ENCODE data around the gene SPDYE18. TPM values are rescaled to one million over a fixed set of nuclear protein-coding genes. Genes with fewer than 3 reads are reported as not detected.
"Not testable (repeated sequence)": the region's sequence is repeated elsewhere in the genome, so short reads cannot be mapped to it uniquely, and the experiment has no call there.

Gene SPDYE18
- total RNA-seq (under 1 TPM; 0.09 to 0.75 TPM), polyA plus RNA-seq (under 1 TPM; 0.21 to 0.47 TPM)

GRCh38 chr7:77062557-77062956 is at the start of gene SPDYE18:
TSS of gene SPDYE18 (minus strand) at chr7:77062558. CDS start at chr7:77060512, 2,046 bp downstream.
- H3K9ac ChIP-seq (ENCODE audit: low read depth in 1 of 2, low read length in 2 of 2); H3K4me1 ChIP-seq (ENCODE audit: control insufficient read depth in 4 of 4, insufficient read depth in 4 of 4, low read length in 3 of 4); H3K36me3 ChIP-seq (ENCODE audit: control insufficient read depth in 4 of 4, insufficient read depth in 3 of 4, low read depth in 1 of 4, low read length in 3 of 4); H3K9me3 ChIP-seq (ENCODE audit: control insufficient read depth in 4 of 4, low read length in 3 of 4); H3K27ac ChIP-seq (ENCODE audit: low read depth in 1 of 2, low read length in 2 of 2); H3K4me3 ChIP-seq (ENCODE audit: low read depth in 1 of 3, low read length in 3 of 3); DNase-seq (ENCODE audit: low spot score); H3K27me3 ChIP-seq (ENCODE audit: control insufficient read depth in 4 of 4, insufficient read depth in 4 of 4, low read length in 3 of 4): not testable (repeated sequence)
- WGBS = 91% methylated on average over 4 of the region's 4 CpGs

GRCh38 chr7:77108362-77108761 is 46.0 kb upstream of the SPDYE18 start:
- not testable (repeated sequence) for H3K27ac ChIP-seq (ENCODE audit: low read depth in 1 of 2, low read length in 2 of 2); H3K9ac ChIP-seq (ENCODE audit: low read depth in 1 of 2, low read length in 2 of 2); H3K4me3 ChIP-seq (ENCODE audit: low read depth in 1 of 3, low read length in 3 of 3); H3K36me3 ChIP-seq (ENCODE audit: control insufficient read depth in 4 of 4, insufficient read depth in 3 of 4, low read depth in 1 of 4, low read length in 3 of 4); H3K27me3 ChIP-seq (ENCODE audit: control insufficient read depth in 4 of 4, insufficient read depth in 4 of 4, low read length in 3 of 4); DNase-seq (ENCODE audit: low spot score); H3K9me3 ChIP-seq (ENCODE audit: control insufficient read depth in 4 of 4, low read length in 3 of 4); H3K4me1 ChIP-seq (ENCODE audit: control insufficient read depth in 4 of 4, insufficient read depth in 4 of 4, low read length in 3 of 4)
- 94% methylated on average over 1 of the region's 1 CpG for WGBS

- not testable (repeated sequence) for DNase-seq (ENCODE audit: low spot score); H3K4me1 ChIP-seq (ENCODE audit: control insufficient read depth in 4 of 4, insufficient read depth in 4 of 4, low read length in 3 of 4); H3K9me3 ChIP-seq (ENCODE audit: control insufficient read depth in 4 of 4, low read length in 3 of 4); H3K4me3 ChIP-seq (ENCODE audit: low read depth in 1 of 3, low read length in 3 of 3); H3K27me3 ChIP-seq (ENCODE audit: control insufficient read depth in 4 of 4, insufficient read depth in 4 of 4, low read length in 3 of 4); H3K9ac ChIP-seq (ENCODE audit: low read depth in 1 of 2, low read length in 2 of 2); H3K27ac ChIP-seq (ENCODE audit: low read depth in 1 of 2, low read length in 2 of 2); H3K36me3 ChIP-seq (ENCODE audit: control insufficient read depth in 4 of 4, insufficient read depth in 3 of 4, low read depth in 1 of 4, low read length in 3 of 4)
- WGBS = 23% methylated on average over 3 of the region's 3 CpGs
These were observed 45.3 kb upstream of the SPDYE18 start for GRCh38 chr7:77107659-77108058.

- not testable (repeated sequence) for H3K9ac ChIP-seq (ENCODE audit: low read depth in 1 of 2, low read length in 2 of 2); H3K27me3 ChIP-seq (ENCODE audit: control insufficient read depth in 4 of 4, insufficient read depth in 4 of 4, low read length in 3 of 4); H3K9me3 ChIP-seq (ENCODE audit: control insufficient read depth in 4 of 4, low read length in 3 of 4); H3K27ac ChIP-seq (ENCODE audit: low read depth in 1 of 2, low read length in 2 of 2); H3K4me1 ChIP-seq (ENCODE audit: control insufficient read depth in 4 of 4, insufficient read depth in 4 of 4, low read length in 3 of 4); DNase-seq (ENCODE audit: low spot score); H3K36me3 ChIP-seq (ENCODE audit: control insufficient read depth in 4 of 4, insufficient read depth in 3 of 4, low read depth in 1 of 4, low read length in 3 of 4); H3K4me3 ChIP-seq (ENCODE audit: low read depth in 1 of 3, low read length in 3 of 3)
- WGBS = 96% methylated on average over 3 of the region's 3 CpGs
These were observed 43.5 kb upstream of the SPDYE18 start for GRCh38 chr7:77105904-77106303.

GRCh38 chr7:77102671-77103070 is 40.3 kb upstream of the SPDYE18 start:
- not testable (repeated sequence) for H3K9me3 ChIP-seq (ENCODE audit: control insufficient read depth in 4 of 4, low read length in 3 of 4)

GRCh38 chr7:77101187-77101586 is 38.8 kb upstream of the SPDYE18 start:
- H3K9ac ChIP-seq (ENCODE audit: low read depth in 1 of 2, low read length in 2 of 2); H3K4me1 ChIP-seq (ENCODE audit: control insufficient read depth in 4 of 4, insufficient read depth in 4 of 4, low read length in 3 of 4); H3K4me3 ChIP-seq (ENCODE audit: low read depth in 1 of 3, low read length in 3 of 3); H3K9me3 ChIP-seq (ENCODE audit: control insufficient read depth in 4 of 4, low read length in 3 of 4); H3K27me3 ChIP-seq (ENCODE audit: control insufficient read depth in 4 of 4, insufficient read depth in 4 of 4, low read length in 3 of 4); DNase-seq (ENCODE audit: low spot score); H3K36me3 ChIP-seq (ENCODE audit: control insufficient read depth in 4 of 4, insufficient read depth in 3 of 4, low read depth in 1 of 4, low read length in 3 of 4); H3K27ac ChIP-seq (ENCODE audit: low read depth in 1 of 2, low read length in 2 of 2): not testable (repeated sequence)
- WGBS = 47% methylated on average over 1 of the region's 1 CpG

More at GRCh38 chr7:77102671-77103070, 40.3 kb upstream of the SPDYE18 start:
- not testable (repeated sequence) for H3K9ac ChIP-seq (ENCODE audit: low read depth in 1 of 2, low read length in 2 of 2); H3K4me3 ChIP-seq (ENCODE audit: low read depth in 1 of 3, low read length in 3 of 3); H3K4me1 ChIP-seq (ENCODE audit: control insufficient read depth in 4 of 4, insufficient read depth in 4 of 4, low read length in 3 of 4); H3K27me3 ChIP-seq (ENCODE audit: control insufficient read depth in 4 of 4, insufficient read depth in 4 of 4, low read length in 3 of 4); DNase-seq (ENCODE audit: low spot score); H3K36me3 ChIP-seq (ENCODE audit: control insufficient read depth in 4 of 4, insufficient read depth in 3 of 4, low read depth in 1 of 4, low read length in 3 of 4); H3K27ac ChIP-seq (ENCODE audit: low read depth in 1 of 2, low read length in 2 of 2)

GRCh38 chr7:77100501-77100900 is 38.1 kb upstream of the SPDYE18 start:
- H3K36me3 ChIP-seq (ENCODE audit: control insufficient read depth in 4 of 4, insufficient read depth in 3 of 4, low read depth in 1 of 4, low read length in 3 of 4); DNase-seq (ENCODE audit: low spot score); H3K4me3 ChIP-seq (ENCODE audit: low read depth in 1 of 3, low read length in 3 of 3); H3K27me3 ChIP-seq (ENCODE audit: control insufficient read depth in 4 of 4, insufficient read depth in 4 of 4, low read length in 3 of 4); H3K27ac ChIP-seq (ENCODE audit: low read depth in 1 of 2, low read length in 2 of 2); H3K4me1 ChIP-seq (ENCODE audit: control insufficient read depth in 4 of 4, insufficient read depth in 4 of 4, low read length in 3 of 4); H3K9ac ChIP-seq (ENCODE audit: low read depth in 1 of 2, low read length in 2 of 2); H3K9me3 ChIP-seq (ENCODE audit: control insufficient read depth in 4 of 4, low read length in 3 of 4): not testable (repeated sequence)
- 98% methylated on average over 3 of the region's 3 CpGs for WGBS

- not testable (repeated sequence) for H3K27ac ChIP-seq (ENCODE audit: low read depth in 1 of 2, low read length in 2 of 2); H3K36me3 ChIP-seq (ENCODE audit: control insufficient read depth in 4 of 4, insufficient read depth in 3 of 4, low read depth in 1 of 4, low read length in 3 of 4); DNase-seq (ENCODE audit: low spot score); H3K9me3 ChIP-seq (ENCODE audit: control insufficient read depth in 4 of 4, low read length in 3 of 4); H3K27me3 ChIP-seq (ENCODE audit: control insufficient read depth in 4 of 4, insufficient read depth in 4 of 4, low read length in 3 of 4); H3K4me3 ChIP-seq (ENCODE audit: low read depth in 1 of 3, low read length in 3 of 3); H3K4me1 ChIP-seq (ENCODE audit: control insufficient read depth in 4 of 4, insufficient read depth in 4 of 4, low read length in 3 of 4); H3K9ac ChIP-seq (ENCODE audit: low read depth in 1 of 2, low read length in 2 of 2)
- 83% methylated on average over 2 of the region's 2 CpGs for WGBS
These were observed 29.9 kb upstream of the SPDYE18 start for GRCh38 chr7:77092301-77092700.

- not testable (repeated sequence) for H3K9me3 ChIP-seq (ENCODE audit: control insufficient read depth in 4 of 4, low read length in 3 of 4); H3K27ac ChIP-seq (ENCODE audit: low read depth in 1 of 2, low read length in 2 of 2); H3K27me3 ChIP-seq (ENCODE audit: control insufficient read depth in 4 of 4, insufficient read depth in 4 of 4, low read length in 3 of 4); H3K4me3 ChIP-seq (ENCODE audit: low read depth in 1 of 3, low read length in 3 of 3); DNase-seq (ENCODE audit: low spot score); H3K4me1 ChIP-seq (ENCODE audit: control insufficient read depth in 4 of 4, insufficient read depth in 4 of 4, low read length in 3 of 4); H3K36me3 ChIP-seq (ENCODE audit: control insufficient read depth in 4 of 4, insufficient read depth in 3 of 4, low read depth in 1 of 4, low read length in 3 of 4); H3K9ac ChIP-seq (ENCODE audit: low read depth in 1 of 2, low read length in 2 of 2)
- 97% methylated on average over 1 of the region's 1 CpG for WGBS
These were observed 19.8 kb upstream of the SPDYE18 start for GRCh38 chr7:77082192-77082591.
